DOHH2 (cell line): Measurements from ENCODE around the gene EIF2S1.

ENCODE experiments used
- EZH2phosphoT487 ChIP-seq: fragments of 200-600 bp; sonication (generic); IDR thresholded peaks from 2 replicates; pipeline ENCODE4 v1.6.1; 2017; ENCODE audit warnings: borderline replicate concordance, mild to moderate bottlenecking, antibody characterized with exemption, low read length, moderate library complexity, mixed read lengths
- TF ChIP-seq, protein P1 (sequence below): fragments of 200-600 bp; sonication (generic); IDR thresholded peaks from one replicate; pipeline ENCODE4 v1.5.1; 2014; ENCODE audit warnings: antibody characterized with exemption, mild to moderate bottlenecking, low read depth, low read length; ENCODE audit not compliant: poor library complexity, severe bottlenecking

DNA sequence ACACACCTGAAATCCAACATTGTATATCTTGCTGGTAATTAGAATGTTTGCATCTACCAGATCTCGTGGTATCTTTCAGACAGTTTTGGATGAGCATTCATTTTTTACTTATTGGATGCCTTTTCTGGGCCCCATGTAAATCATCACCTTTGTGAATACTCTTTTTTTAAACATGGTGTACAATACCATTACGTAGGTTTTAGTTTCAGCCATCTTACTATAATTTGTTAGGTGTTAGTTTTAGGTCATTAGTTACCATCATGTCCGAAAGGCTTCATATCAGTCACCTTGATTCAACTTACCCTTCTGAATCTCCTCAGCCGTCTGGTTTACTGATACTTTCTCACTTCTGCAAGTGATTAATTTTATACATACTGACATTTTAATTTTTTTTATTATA is 5.3 kb downstream of the EIF2S1 start:
- TF ChIP-seq, protein P1, sequence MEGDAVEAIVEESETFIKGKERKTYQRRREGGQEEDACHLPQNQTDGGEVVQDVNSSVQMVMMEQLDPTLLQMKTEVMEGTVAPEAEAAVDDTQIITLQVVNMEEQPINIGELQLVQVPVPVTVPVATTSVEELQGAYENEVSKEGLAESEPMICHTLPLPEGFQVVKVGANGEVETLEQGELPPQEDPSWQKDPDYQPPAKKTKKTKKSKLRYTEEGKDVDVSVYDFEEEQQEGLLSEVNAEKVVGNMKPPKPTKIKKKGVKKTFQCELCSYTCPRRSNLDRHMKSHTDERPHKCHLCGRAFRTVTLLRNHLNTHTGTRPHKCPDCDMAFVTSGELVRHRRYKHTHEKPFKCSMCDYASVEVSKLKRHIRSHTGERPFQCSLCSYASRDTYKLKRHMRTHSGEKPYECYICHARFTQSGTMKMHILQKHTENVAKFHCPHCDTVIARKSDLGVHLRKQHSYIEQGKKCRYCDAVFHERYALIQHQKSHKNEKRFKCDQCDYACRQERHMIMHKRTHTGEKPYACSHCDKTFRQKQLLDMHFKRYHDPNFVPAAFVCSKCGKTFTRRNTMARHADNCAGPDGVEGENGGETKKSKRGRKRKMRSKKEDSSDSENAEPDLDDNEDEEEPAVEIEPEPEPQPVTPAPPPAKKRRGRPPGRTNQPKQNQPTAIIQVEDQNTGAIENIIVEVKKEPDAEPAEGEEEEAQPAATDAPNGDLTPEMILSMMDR = no peak
- TF ChIP-seq EZH2phosphoT487 = no peak
